HepG2 (cell line): Measurements from ENCODE around the gene ABHD11. TPM values are rescaled to one million over a fixed set of nuclear protein-coding genes. Genes with fewer than 3 reads are reported as not detected.

ENCODE experiments used
- FOXA1 ChIP-seq, 2 experiments: fragments of 450-650 bp in 1 of 2; sonication (generic) in 1 of 2; formaldehyde crosslinking in 1 of 2; IDR thresholded peaks; 2 replicates each; pipeline versions ENCODE4 v1.4.0 to v1.6.1; 2016 to 2020; ENCODE audit warnings: missing genetic modification reagents in 1 of 2
- HDAC6 ChIP-seq: fragments of 200-600 bp; sonication (generic); IDR thresholded peaks from 2 replicates; pipeline ENCODE4 v1.7.0; 2017; ENCODE audit warnings: mild to moderate bottlenecking, antibody characterized with exemption, low read length, low read depth
- HOXD1 ChIP-seq: sonication (generic); formaldehyde crosslinking; IDR thresholded peaks from 2 replicates; pipeline ENCODE4 v1.5.0; 2020; ENCODE audit warnings: missing genetic modification reagents
- JDP2 ChIP-seq: sonication (generic); formaldehyde crosslinking; IDR thresholded peaks from 2 replicates; pipeline ENCODE4 v1.8.1; 2022; ENCODE audit warnings: missing genetic modification reagents, borderline replicate concordance
- MED8 ChIP-seq: sonication (generic); formaldehyde crosslinking; IDR thresholded peaks from 2 replicates; pipeline ENCODE4 v1.8.1; 2023; ENCODE audit warnings: mild to moderate bottlenecking, missing genetic modification reagents; ENCODE audit not compliant: insufficient replicate concordance
- SP1 ChIP-seq, 2 experiments: fragments of 450-650 bp in 1 of 2; sonication (generic) in 1 of 2; formaldehyde crosslinking in 1 of 2; IDR thresholded peaks; 2 replicates each; pipeline versions ENCODE4 v1.4.0 to v1.6.1; 2016 to 2020; ENCODE audit warnings: missing genetic modification reagents in 1 of 2
- SYNCRIP ChIP-seq: fragments of 200-400 bp; formaldehyde crosslinking; IDR thresholded peaks from 2 replicates; pipeline ENCODE4 v1.6.1; 2018; ENCODE audit warnings: mild to moderate bottlenecking, low read depth, low read length; ENCODE audit not compliant: insufficient read depth
- ZNF451 ChIP-seq: sonication (generic); formaldehyde crosslinking; IDR thresholded peaks from 2 replicates; pipeline ENCODE4 v1.5.0; 2020; ENCODE audit warnings: mild to moderate bottlenecking, missing genetic modification reagents
- polyA plus RNA-seq, 8 experiments: library from polyadenylated mRNA; depleted of rRNA in 3 of 8; stranded (reverse) in 7 of 8; unstranded in 1 of 8; fragments of >200 nt; fragmentation: Illumina TruSeq in 4 of 8; extraction: Trizol in 4 of 8; gene quantifications; 2 replicates each; pipeline versions ENCODE4 v1.2.1 to v1.2.3, GENCODE V29; 2011 to 2016; ENCODE audit warnings: low read depth in 4 of 8, missing spikeins in 1 of 8, mixed read lengths in 1 of 8; ENCODE audit not compliant: insufficient read depth in 1 of 8
- total RNA-seq, 5 experiments: library from RNA; depleted of rRNA; stranded (reverse); fragments of >200 nt; fragmentation: Illumina TruSeq; extraction: Trizol; gene quantifications; 2 replicates each; pipeline ENCODE4 v1.2.3, GENCODE V29; 2016; ENCODE audit warnings: low read depth in 1 of 5
- TF ChIP-seq, protein P1 (sequence below): sonication (generic); formaldehyde crosslinking; IDR thresholded peaks from 2 replicates; pipeline ENCODE4 v1.8.1; 2023; ENCODE audit warnings: mild to moderate bottlenecking, missing genetic modification reagents, borderline replicate concordance
- TF ChIP-seq, protein P2 (sequence below): sonication (generic); formaldehyde crosslinking; IDR thresholded peaks from 2 replicates; pipeline ENCODE4 v1.5.0; 2020; ENCODE audit warnings: mild to moderate bottlenecking, missing genetic modification reagents
- TF ChIP-seq, protein P3 (sequence below): sonication (generic); formaldehyde crosslinking; IDR thresholded peaks from 2 replicates; pipeline ENCODE4 v1.8.1; 2023; ENCODE audit warnings: missing genetic modification reagents, mild to moderate bottlenecking, borderline replicate concordance
- TF ChIP-seq, protein P4 (sequence below): sonication (generic); formaldehyde crosslinking; IDR thresholded peaks from 2 replicates; pipeline ENCODE4 v1.4.0; 2020; ENCODE audit warnings: missing genetic modification reagents
- TF ChIP-seq, protein P5 (sequence below): sonication (generic); formaldehyde crosslinking; IDR thresholded peaks from 2 replicates; pipeline ENCODE4 v1.5.1; 2020; ENCODE audit warnings: mild to moderate bottlenecking, missing genetic modification reagents, borderline replicate concordance

ABHD11 gene
- total and polyA plus RNA-seq, 2 of the 13 experiments (the other 11 are each of a cell fraction or from before 2014, with no cell fraction given), result 7.0 to 8.1 TPM

DNA sequence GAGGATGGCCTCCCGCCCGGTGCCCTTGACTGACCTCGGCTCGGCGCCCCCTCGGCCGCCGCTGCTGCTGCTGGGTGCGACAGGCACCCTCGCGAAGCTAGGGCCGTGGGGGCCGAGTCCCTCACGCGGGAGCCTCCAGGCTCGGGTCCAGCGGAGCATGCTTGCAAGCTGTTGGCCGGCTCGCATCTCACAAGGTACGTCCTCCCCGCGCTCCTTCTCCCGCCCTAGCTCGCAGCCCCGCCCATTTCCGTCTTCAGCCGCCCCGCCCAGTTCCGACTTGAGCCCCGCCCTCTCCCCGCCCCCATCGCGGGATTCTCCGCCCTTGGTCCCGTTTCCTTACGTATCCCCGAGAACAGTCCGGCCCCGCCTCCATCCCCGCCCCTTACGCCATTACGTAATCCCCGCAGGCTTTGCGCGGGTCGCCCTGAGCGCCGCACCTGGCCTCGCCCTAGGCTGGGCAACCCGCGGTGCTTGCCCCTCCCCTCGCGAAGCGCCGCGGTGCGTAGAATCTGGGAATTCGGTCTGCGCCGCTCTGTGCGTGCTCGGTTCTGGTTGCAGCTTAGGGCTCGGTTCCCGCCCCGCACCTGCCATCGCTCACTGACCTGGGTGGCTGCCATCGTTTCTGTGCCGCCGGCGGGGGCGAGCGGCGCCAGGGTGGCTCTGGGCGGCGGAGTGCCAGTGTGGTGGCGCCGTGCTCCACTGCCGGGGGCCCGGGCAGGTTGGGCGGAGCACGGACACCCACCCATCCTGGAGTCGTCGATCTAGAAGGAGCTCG lies at the start of gene ABHD11 (continued):
- peak; percentile 56; the same call in 1 of the 2 replicates for TF ChIP-seq SP1 (IDR thresholded peaks at IDR 0.05)
- TF ChIP-seq SP1 (CRISPR knock-in tag; IDR thresholded peaks at IDR 0.05), result peak; percentile 83; the same call in 1 of the 2 replicates
- TF ChIP-seq MED8 (CRISPR knock-in tag), result peak; percentile 79
- TF ChIP-seq SYNCRIP, result no peak
- TF ChIP-seq FOXA1 (IDR thresholded peaks at IDR 0.05), result no peak
- TF ChIP-seq FOXA1 (CRISPR knock-in tag; IDR thresholded peaks at IDR 0.05), result no peak
- TF ChIP-seq, protein P1, sequence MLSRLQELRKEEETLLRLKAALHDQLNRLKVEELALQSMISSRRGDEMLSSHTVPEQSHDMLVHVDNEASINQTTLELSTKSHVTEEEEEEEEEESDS (CRISPR knock-in tag), result no peak
- TF ChIP-seq ZNF451 (CRISPR knock-in tag), result 0 out of 2 replicates have a peak, but pooled peaks have one; percentile 45
- TF ChIP-seq HDAC6, result no peak
- TF ChIP-seq, protein P2, sequence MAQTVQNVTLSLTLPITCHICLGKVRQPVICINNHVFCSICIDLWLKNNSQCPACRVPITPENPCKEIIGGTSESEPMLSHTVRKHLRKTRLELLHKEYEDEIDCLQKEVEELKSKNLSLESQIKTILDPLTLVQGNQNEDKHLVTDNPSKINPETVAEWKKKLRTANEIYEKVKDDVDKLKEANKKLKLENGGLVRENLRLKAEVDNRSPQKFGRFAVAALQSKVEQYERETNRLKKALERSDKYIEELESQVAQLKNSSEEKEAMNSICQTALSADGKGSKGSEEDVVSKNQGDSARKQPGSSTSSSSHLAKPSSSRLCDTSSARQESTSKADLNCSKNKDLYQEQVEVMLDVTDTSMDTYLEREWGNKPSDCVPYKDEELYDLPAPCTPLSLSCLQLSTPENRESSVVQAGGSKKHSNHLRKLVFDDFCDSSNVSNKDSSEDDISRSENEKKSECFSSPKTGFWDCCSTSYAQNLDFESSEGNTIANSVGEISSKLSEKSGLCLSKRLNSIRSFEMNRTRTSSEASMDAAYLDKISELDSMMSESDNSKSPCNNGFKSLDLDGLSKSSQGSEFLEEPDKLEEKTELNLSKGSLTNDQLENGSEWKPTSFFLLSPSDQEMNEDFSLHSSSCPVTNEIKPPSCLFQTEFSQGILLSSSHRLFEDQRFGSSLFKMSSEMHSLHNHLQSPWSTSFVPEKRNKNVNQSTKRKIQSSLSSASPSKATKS (CRISPR knock-in tag), result no peak
- TF ChIP-seq HOXD1 (CRISPR knock-in tag), result peak; percentile 44; the same call in 1 of the 2 replicates
- TF ChIP-seq JDP2 (CRISPR knock-in tag), result no peak
- TF ChIP-seq, protein P3, sequence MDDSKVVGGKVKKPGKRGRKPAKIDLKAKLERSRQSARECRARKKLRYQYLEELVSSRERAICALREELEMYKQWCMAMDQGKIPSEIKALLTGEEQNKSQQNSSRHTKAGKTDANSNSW (CRISPR knock-in tag), result no peak
- TF ChIP-seq, protein P4, sequence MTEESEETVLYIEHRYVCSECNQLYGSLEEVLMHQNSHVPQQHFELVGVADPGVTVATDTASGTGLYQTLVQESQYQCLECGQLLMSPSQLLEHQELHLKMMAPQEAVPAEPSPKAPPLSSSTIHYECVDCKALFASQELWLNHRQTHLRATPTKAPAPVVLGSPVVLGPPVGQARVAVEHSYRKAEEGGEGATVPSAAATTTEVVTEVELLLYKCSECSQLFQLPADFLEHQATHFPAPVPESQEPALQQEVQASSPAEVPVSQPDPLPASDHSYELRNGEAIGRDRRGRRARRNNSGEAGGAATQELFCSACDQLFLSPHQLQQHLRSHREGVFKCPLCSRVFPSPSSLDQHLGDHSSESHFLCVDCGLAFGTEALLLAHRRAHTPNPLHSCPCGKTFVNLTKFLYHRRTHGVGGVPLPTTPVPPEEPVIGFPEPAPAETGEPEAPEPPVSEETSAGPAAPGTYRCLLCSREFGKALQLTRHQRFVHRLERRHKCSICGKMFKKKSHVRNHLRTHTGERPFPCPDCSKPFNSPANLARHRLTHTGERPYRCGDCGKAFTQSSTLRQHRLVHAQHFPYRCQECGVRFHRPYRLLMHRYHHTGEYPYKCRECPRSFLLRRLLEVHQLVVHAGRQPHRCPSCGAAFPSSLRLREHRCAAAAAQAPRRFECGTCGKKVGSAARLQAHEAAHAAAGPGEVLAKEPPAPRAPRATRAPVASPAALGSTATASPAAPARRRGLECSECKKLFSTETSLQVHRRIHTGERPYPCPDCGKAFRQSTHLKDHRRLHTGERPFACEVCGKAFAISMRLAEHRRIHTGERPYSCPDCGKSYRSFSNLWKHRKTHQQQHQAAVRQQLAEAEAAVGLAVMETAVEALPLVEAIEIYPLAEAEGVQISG, result no peak; the same call in 1 of the 2 replicates
- TF ChIP-seq, protein P5, sequence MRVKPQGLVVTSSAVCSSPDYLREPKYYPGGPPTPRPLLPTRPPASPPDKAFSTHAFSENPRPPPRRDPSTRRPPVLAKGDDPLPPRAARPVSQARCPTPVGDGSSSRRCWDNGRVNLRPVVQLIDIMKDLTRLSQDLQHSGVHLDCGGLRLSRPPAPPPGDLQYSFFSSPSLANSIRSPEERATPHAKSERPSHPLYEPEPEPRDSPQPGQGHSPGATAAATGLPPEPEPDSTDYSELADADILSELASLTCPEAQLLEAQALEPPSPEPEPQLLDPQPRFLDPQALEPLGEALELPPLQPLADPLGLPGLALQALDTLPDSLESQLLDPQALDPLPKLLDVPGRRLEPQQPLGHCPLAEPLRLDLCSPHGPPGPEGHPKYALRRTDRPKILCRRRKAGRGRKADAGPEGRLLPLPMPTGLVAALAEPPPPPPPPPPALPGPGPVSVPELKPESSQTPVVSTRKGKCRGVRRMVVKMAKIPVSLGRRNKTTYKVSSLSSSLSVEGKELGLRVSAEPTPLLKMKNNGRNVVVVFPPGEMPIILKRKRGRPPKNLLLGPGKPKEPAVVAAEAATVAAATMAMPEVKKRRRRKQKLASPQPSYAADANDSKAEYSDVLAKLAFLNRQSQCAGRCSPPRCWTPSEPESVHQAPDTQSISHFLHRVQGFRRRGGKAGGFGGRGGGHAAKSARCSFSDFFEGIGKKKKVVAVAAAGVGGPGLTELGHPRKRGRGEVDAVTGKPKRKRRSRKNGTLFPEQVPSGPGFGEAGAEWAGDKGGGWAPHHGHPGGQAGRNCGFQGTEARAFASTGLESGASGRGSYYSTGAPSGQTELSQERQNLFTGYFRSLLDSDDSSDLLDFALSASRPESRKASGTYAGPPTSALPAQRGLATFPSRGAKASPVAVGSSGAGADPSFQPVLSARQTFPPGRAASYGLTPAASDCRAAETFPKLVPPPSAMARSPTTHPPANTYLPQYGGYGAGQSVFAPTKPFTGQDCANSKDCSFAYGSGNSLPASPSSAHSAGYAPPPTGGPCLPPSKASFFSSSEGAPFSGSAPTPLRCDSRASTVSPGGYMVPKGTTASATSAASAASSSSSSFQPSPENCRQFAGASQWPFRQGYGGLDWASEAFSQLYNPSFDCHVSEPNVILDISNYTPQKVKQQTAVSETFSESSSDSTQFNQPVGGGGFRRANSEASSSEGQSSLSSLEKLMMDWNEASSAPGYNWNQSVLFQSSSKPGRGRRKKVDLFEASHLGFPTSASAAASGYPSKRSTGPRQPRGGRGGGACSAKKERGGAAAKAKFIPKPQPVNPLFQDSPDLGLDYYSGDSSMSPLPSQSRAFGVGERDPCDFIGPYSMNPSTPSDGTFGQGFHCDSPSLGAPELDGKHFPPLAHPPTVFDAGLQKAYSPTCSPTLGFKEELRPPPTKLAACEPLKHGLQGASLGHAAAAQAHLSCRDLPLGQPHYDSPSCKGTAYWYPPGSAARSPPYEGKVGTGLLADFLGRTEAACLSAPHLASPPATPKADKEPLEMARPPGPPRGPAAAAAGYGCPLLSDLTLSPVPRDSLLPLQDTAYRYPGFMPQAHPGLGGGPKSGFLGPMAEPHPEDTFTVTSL (CRISPR knock-in tag), result 0 out of 2 replicates have a peak, but pooled peaks have one; percentile 25
